ENCODE results near the gene SEMA6A. TPM values are rescaled to one million over a fixed set of nuclear protein-coding genes. Genes with fewer than 3 reads are reported as not detected.
A peak's percentile ranks its signal among the peaks of the same experiment; 100 is the strongest.

SEMA6A gene
- total and polyA plus RNA-seq, 9 of the 15 experiments (the other 6 are each of a cell fraction or from before 2014, with no cell fraction given) = 0.04 to 0.42 (median 0.18) TPM; not detected in 5

DNA sequence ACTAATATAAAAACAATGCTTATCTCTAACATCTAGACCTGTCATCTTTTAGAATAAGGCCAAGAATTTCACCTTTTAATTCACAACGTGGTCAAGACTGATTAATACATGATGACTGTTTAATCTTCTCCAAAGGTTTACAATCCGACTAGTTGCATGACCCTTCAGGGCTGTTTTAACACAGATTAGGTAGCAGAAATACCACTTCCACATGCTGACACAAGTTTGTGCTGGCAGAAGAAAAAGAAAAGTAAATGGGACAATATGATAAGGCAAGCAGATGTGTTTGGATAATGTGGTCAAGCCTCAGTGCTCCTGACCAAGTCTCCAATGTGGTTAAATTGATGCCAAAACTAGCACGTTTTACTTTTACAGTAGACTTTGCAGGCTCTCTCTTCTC, 31.1 kb downstream of the SEMA6A start (continued):
- TF ChIP-seq SAP30 (IDR thresholded peaks at IDR 0.05; ENCODE audit: borderline replicate concordance, insufficient read depth, low read depth, low read length, poor library complexity, severe bottlenecking) = no peak
- no peak for TF ChIP-seq ZZZ3 (IDR thresholded peaks at IDR 0.05)
- no peak for TF ChIP-seq ZNF354B (CRISPR knock-in tag; IDR thresholded peaks at IDR 0.05)
- no peak for TF ChIP-seq STAG1 (CRISPR knock-in tag; IDR thresholded peaks at IDR 0.05; ENCODE audit: borderline replicate concordance)
- TF ChIP-seq SRSF9 (IDR thresholded peaks at IDR 0.05; ENCODE audit: borderline replicate concordance, low read depth, low read length) = no peak
- TF ChIP-seq POLR2H (tag; IDR thresholded peaks at IDR 0.05; ENCODE audit: low read depth) = no peak
- TF ChIP-seq, protein P1, sequence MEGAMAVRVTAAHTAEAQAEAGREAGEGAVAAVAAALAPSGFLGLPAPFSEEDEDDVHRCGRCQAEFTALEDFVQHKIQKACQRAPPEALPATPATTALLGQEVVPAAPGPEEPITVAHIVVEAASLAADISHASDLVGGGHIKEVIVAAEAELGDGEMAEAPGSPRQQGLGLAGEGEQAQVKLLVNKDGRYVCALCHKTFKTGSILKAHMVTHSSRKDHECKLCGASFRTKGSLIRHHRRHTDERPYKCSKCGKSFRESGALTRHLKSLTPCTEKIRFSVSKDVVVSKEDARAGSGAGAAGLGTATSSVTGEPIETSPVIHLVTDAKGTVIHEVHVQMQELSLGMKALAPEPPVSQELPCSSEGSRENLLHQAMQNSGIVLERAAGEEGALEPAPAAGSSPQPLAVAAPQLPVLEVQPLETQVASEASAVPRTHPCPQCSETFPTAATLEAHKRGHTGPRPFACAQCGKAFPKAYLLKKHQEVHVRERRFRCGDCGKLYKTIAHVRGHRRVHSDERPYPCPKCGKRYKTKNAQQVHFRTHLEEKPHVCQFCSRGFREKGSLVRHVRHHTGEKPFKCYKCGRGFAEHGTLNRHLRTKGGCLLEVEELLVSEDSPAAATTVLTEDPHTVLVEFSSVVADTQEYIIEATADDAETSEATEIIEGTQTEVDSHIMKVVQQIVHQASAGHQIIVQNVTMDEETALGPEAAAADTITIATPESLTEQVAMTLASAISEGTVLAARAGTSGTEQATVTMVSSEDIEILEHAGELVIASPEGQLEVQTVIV (CRISPR knock-in tag; IDR thresholded peaks at IDR 0.05; ENCODE audit: borderline replicate concordance) = no peak
- TF ChIP-seq ZNF263 (CRISPR knock-in tag; IDR thresholded peaks at IDR 0.05; ENCODE audit: borderline replicate concordance) = no peak
- peak; percentile 61 for TF ChIP-seq CBFA2T2 (conservative IDR thresholded peaks at IDR 0.05)
- TF ChIP-seq MXI1 (IDR thresholded peaks at IDR 0.05; ENCODE audit: low read depth, low read length) = no peak
- TF ChIP-seq PML (IDR thresholded peaks at IDR 0.05; ENCODE audit: low read length) = peak; percentile 33; the same call in 1 of the 2 replicates
- no peak for TF ChIP-seq CEBPB (tag; IDR thresholded peaks at IDR 0.05)

Data from K562 (cell line).